ENCODE measurements around the gene MVB12B.

DNA sequence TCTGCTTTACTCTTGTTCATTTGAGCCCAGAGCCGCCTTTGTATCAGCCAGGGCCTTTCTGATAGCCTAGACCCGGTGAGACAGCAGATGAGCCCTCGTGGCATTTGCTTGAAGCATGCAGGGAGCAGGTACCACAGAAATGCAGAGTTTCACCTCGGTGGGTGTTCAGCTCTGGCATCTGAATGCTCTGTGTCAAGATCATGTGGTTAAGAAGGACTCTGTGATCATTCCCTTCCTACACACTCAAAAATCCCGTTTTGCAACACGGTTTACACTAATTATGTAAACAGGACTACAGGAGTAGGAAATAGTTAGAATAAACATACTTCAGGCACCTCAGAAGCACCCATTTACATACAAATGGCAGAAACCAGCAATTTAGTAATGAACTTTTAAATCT, 67.2 kb downstream of the MVB12B start:
- TF ChIP-seq RAD21 (conservative IDR thresholded peaks at IDR 0.05), result no peak
- TF ChIP-seq, protein P1, sequence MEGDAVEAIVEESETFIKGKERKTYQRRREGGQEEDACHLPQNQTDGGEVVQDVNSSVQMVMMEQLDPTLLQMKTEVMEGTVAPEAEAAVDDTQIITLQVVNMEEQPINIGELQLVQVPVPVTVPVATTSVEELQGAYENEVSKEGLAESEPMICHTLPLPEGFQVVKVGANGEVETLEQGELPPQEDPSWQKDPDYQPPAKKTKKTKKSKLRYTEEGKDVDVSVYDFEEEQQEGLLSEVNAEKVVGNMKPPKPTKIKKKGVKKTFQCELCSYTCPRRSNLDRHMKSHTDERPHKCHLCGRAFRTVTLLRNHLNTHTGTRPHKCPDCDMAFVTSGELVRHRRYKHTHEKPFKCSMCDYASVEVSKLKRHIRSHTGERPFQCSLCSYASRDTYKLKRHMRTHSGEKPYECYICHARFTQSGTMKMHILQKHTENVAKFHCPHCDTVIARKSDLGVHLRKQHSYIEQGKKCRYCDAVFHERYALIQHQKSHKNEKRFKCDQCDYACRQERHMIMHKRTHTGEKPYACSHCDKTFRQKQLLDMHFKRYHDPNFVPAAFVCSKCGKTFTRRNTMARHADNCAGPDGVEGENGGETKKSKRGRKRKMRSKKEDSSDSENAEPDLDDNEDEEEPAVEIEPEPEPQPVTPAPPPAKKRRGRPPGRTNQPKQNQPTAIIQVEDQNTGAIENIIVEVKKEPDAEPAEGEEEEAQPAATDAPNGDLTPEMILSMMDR (IDR thresholded peaks at IDR 0.05; ENCODE audit: poor library complexity, severe bottlenecking), result no peak
- TF ChIP-seq EP300 (conservative IDR thresholded peaks at IDR 0.05; ENCODE audit: poor library complexity, severe bottlenecking), result no peak
- TF ChIP-seq POLR2AphosphoS5 (IDR thresholded peaks at IDR 0.05), result no peak
- TF ChIP-seq MXI1 (conservative IDR thresholded peaks at IDR 0.05; ENCODE audit: poor library complexity, severe bottlenecking), result no peak
- no peak for TF ChIP-seq TAF1 (IDR thresholded peaks at IDR 0.05; ENCODE audit: low read depth)
- TF ChIP-seq, protein P2, sequence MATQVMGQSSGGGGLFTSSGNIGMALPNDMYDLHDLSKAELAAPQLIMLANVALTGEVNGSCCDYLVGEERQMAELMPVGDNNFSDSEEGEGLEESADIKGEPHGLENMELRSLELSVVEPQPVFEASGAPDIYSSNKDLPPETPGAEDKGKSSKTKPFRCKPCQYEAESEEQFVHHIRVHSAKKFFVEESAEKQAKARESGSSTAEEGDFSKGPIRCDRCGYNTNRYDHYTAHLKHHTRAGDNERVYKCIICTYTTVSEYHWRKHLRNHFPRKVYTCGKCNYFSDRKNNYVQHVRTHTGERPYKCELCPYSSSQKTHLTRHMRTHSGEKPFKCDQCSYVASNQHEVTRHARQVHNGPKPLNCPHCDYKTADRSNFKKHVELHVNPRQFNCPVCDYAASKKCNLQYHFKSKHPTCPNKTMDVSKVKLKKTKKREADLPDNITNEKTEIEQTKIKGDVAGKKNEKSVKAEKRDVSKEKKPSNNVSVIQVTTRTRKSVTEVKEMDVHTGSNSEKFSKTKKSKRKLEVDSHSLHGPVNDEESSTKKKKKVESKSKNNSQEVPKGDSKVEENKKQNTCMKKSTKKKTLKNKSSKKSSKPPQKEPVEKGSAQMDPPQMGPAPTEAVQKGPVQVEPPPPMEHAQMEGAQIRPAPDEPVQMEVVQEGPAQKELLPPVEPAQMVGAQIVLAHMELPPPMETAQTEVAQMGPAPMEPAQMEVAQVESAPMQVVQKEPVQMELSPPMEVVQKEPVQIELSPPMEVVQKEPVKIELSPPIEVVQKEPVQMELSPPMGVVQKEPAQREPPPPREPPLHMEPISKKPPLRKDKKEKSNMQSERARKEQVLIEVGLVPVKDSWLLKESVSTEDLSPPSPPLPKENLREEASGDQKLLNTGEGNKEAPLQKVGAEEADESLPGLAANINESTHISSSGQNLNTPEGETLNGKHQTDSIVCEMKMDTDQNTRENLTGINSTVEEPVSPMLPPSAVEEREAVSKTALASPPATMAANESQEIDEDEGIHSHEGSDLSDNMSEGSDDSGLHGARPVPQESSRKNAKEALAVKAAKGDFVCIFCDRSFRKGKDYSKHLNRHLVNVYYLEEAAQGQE (IDR thresholded peaks at IDR 0.05; ENCODE audit: borderline replicate concordance), result no peak
